HEK293 (cell line): ENCODE data around the gene GPR17.

Experiments
- CTCF ChIA-PET: fragments of 350-600 bp; formaldehyde crosslinking; extraction: SDS; loops from one replicate; lab custom pipeline; 2021; ENCODE audit warnings: antibody characterized with exemption; lab: Yijun Ruan, JAX
- POLR2A ChIA-PET: fragments of 300-600 bp; formaldehyde crosslinking; extraction: SDS; loops from one replicate; lab custom pipeline; 2020; ENCODE audit warnings: antibody characterized with exemption, inconsistent platforms; lab: Yijun Ruan, JAX
- H3K27ac ChIP-seq: fragments of 200-500 bp; sonication (Bioruptor generic); 2 replicates; pipeline ENCODE4 v1.5.1; 2014; ENCODE audit warnings: low read depth, low read length, control low read depth, inconsistent platforms; ENCODE audit errors: extremely low read depth
- H3K36me3 ChIP-seq, 2 experiments: fragments of 200-500 bp in 1 of 2; sonication (Bioruptor generic) in 1 of 2; 1 replicate in 1 of 2; 2 replicates in 1 of 2; pipeline ENCODE4 v1.5.1; 2014 to 2017; ENCODE audit warnings: inconsistent platforms in 2 of 2, low read length in 2 of 2; ENCODE audit not compliant: control insufficient read depth in 2 of 2, insufficient read depth in 1 of 2
- H3K4me1 ChIP-seq: fragments of 200-500 bp; sonication (Bioruptor generic); 2 replicates; pipeline ENCODE4 v1.5.1; 2014; ENCODE audit warnings: mild to moderate bottlenecking, low read length, inconsistent platforms; ENCODE audit not compliant: control insufficient read depth, insufficient read depth
- H3K4me3 ChIP-seq: 2 replicates; pipeline ENCODE4 v1.5.1; 2011; ENCODE audit warnings: low read depth, mild to moderate bottlenecking, control low read depth, low read length, moderate library complexity
- H3K9me3 ChIP-seq: fragments of 200-500 bp; sonication (Bioruptor generic); 2 replicates; pipeline ENCODE4 v1.5.1; 2014; ENCODE audit warnings: low read depth, low read length, inconsistent platforms; ENCODE audit not compliant: control insufficient read depth, insufficient read depth
- GFI1B ChIP-seq: fragments of 450-650 bp; formaldehyde crosslinking; IDR thresholded peaks from 2 replicates; pipeline ENCODE4 v1.5.1; 2016; ENCODE audit warnings: missing biosample characterization, missing genetic modification characterization
- GLI4 ChIP-seq: fragments of 450-650 bp; formaldehyde crosslinking; IDR thresholded peaks from 2 replicates; pipeline ENCODE4 v1.5.1; 2016; ENCODE audit warnings: missing biosample characterization, missing genetic modification characterization
- GLIS2 ChIP-seq: fragments of 450-650 bp; formaldehyde crosslinking; IDR thresholded peaks from 2 replicates; pipeline ENCODE4 v1.5.1; 2016; ENCODE audit warnings: missing biosample characterization, missing genetic modification characterization
- HOXD13 ChIP-seq: sonication (generic); formaldehyde crosslinking; IDR thresholded peaks from 2 replicates; pipeline ENCODE4 v1.8.0; 2022; ENCODE audit warnings: missing genetic modification reagents, borderline replicate concordance
- KLF1 ChIP-seq: fragments of 450-650 bp; formaldehyde crosslinking; IDR thresholded peaks from 2 replicates; pipeline ENCODE4 v1.5.1; 2016; ENCODE audit warnings: missing biosample characterization, missing genetic modification characterization
- KLF16 ChIP-seq: fragments of 450-650 bp; formaldehyde crosslinking; IDR thresholded peaks from 2 replicates; pipeline ENCODE4 v1.5.1; 2017; ENCODE audit warnings: missing biosample characterization, missing genetic modification characterization
- OSR2 ChIP-seq: fragments of 450-650 bp; formaldehyde crosslinking; IDR thresholded peaks from 2 replicates; pipeline ENCODE4 v1.5.1; 2016; ENCODE audit warnings: missing biosample characterization, missing genetic modification characterization
- PRDM10 ChIP-seq: fragments of 450-650 bp; formaldehyde crosslinking; IDR thresholded peaks from 2 replicates; pipeline ENCODE4 v1.5.1; 2016; ENCODE audit warnings: missing biosample characterization, missing genetic modification characterization
- RBAK ChIP-seq: fragments of 450-650 bp; formaldehyde crosslinking; IDR thresholded peaks from 2 replicates; pipeline ENCODE4 v1.5.1; 2016; ENCODE audit warnings: missing biosample characterization, missing genetic modification characterization
- SCRT2 ChIP-seq: fragments of 450-650 bp; formaldehyde crosslinking; IDR thresholded peaks from 2 replicates; pipeline ENCODE4 v1.5.1; 2016; ENCODE audit warnings: missing biosample characterization, missing genetic modification characterization
- WT1 ChIP-seq: fragments of 450-650 bp; formaldehyde crosslinking; IDR thresholded peaks from 2 replicates; pipeline ENCODE4 v1.5.1; 2016; ENCODE audit warnings: missing biosample characterization, missing genetic modification characterization
- ZBTB21 ChIP-seq: fragments of 450-650 bp; formaldehyde crosslinking; IDR thresholded peaks from 2 replicates; pipeline ENCODE4 v1.5.1; 2017; ENCODE audit warnings: missing biosample characterization, missing genetic modification characterization
- ZFHX2 ChIP-seq: fragments of 450-650 bp; formaldehyde crosslinking; conservative IDR thresholded peaks from 2 replicates; pipeline ENCODE4 v1.5.1; 2016; ENCODE audit warnings: missing biosample characterization, missing genetic modification characterization
- ZNF133 ChIP-seq: fragments of 450-650 bp; formaldehyde crosslinking; IDR thresholded peaks from 2 replicates; pipeline ENCODE4 v1.5.1; 2016; ENCODE audit warnings: missing biosample characterization, missing genetic modification characterization
- ZNF184 ChIP-seq: fragments of 450-650 bp; IDR thresholded peaks from 2 replicates; pipeline ENCODE4 v1.5.1; 2018; ENCODE audit warnings: missing biosample characterization, mild to moderate bottlenecking, missing genetic modification characterization
- ZNF223 ChIP-seq: fragments of 450-650 bp; formaldehyde crosslinking; IDR thresholded peaks from 2 replicates; pipeline ENCODE4 v1.5.1; 2016; ENCODE audit warnings: missing biosample characterization, missing genetic modification characterization
- ZNF302 ChIP-seq: fragments of 450-650 bp; formaldehyde crosslinking; IDR thresholded peaks from 2 replicates; pipeline ENCODE4 v1.5.1; 2016; ENCODE audit warnings: missing biosample characterization, missing genetic modification characterization, low read depth
- ZNF311 ChIP-seq: fragments of 450-650 bp; formaldehyde crosslinking; IDR thresholded peaks from 2 replicates; pipeline ENCODE4 v1.5.1; 2017; ENCODE audit warnings: missing biosample characterization, missing genetic modification characterization, borderline replicate concordance
- ZNF366 ChIP-seq: fragments of 450-650 bp; formaldehyde crosslinking; conservative IDR thresholded peaks from 2 replicates; pipeline ENCODE4 v1.5.1; 2016; ENCODE audit warnings: missing biosample characterization, missing genetic modification characterization
- ZNF521 ChIP-seq: fragments of 450-650 bp; formaldehyde crosslinking; IDR thresholded peaks from 2 replicates; pipeline ENCODE4 v1.5.1; 2017; ENCODE audit warnings: missing biosample characterization, mild to moderate bottlenecking, missing genetic modification characterization
- ZNF530 ChIP-seq: fragments of 450-650 bp; formaldehyde crosslinking; IDR thresholded peaks from 2 replicates; pipeline ENCODE4 v1.5.1; 2016; ENCODE audit warnings: low read depth, missing biosample characterization, missing genetic modification characterization
- ZNF560 ChIP-seq: fragments of 450-650 bp; formaldehyde crosslinking; IDR thresholded peaks from 2 replicates; pipeline ENCODE4 v1.5.1; 2017; ENCODE audit warnings: missing biosample characterization, missing genetic modification characterization, borderline replicate concordance
- ZNF670 ChIP-seq: fragments of 450-650 bp; formaldehyde crosslinking; IDR thresholded peaks from 2 replicates; pipeline ENCODE4 v1.5.1; 2016; ENCODE audit warnings: missing biosample characterization, missing genetic modification characterization, low read depth
- ZNF791 ChIP-seq: fragments of 450-650 bp; formaldehyde crosslinking; IDR thresholded peaks from 2 replicates; pipeline ENCODE4 v1.5.1; 2016; ENCODE audit warnings: missing biosample characterization, missing genetic modification characterization
- ZNF837 ChIP-seq: fragments of 450-650 bp; formaldehyde crosslinking; IDR thresholded peaks from 2 replicates; pipeline ENCODE4 v1.5.1; 2016; ENCODE audit warnings: missing biosample characterization, missing genetic modification characterization
- ZSCAN30 ChIP-seq: fragments of 450-650 bp; IDR thresholded peaks from 2 replicates; pipeline ENCODE4 v1.5.1; 2018; ENCODE audit warnings: missing biosample characterization, mild to moderate bottlenecking, missing genetic modification characterization, moderate library complexity

GPR17 gene

DNA sequence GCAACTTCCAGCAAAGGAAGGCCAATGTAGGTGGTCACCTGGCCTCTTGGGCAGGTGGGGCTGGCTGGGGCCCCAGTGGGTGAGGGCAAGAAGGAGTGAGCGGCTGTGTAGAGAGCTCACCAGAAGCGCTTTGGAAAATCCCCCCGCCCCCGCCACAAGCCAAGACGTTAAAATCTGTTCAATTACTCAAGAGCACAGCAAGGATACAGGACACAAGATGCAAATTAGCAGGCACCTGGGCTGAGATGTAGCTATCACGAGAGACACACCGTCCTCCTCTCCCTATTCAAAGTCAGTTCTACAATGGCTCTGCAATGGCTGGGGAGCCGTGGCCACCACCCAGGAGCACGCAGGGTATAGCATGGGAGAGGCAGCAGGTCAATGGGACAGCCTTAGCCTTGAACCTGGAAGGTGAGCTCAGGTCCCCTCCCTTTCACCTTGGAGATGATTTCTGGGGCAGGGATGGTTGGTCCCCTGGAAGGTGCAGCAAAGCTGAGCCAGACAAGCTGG, 38.5 kb upstream of the GPR17 start:
- H3K4me3 ChIP-seq = no peak overlapping the region
- H3K4me1 ChIP-seq = no peaks in the 10 kb centered on the region
- TF ChIP-seq KLF1 (tag by site-specific recombination) (no peak), RBAK (tag by site-specific recombination) (no peak), ZNF837 (tag by site-specific recombination) (no peak), ZBTB21 (tag by site-specific recombination) (no peak), GFI1B (tag by site-specific recombination) (no peak), ZNF223 (tag by site-specific recombination) (no peak), ZSCAN30 (no peak), ZNF791 (no peak), GLI4 (tag by site-specific recombination) (no peak), ZNF311 (no peak), PRDM10 (tag by site-specific recombination) (no peak), ZNF366 (no peak), HOXD13 (CRISPR knock-in tag) (no peak), ZNF530 (tag by site-specific recombination) (no peak), SCRT2 (tag by site-specific recombination) (no peak), KLF16 (tag by site-specific recombination) (no peak)
- H3K27ac ChIP-seq = no peak overlapping the region
- H3K36me3 ChIP-seq = no peaks in the 10 kb centered on the region
- POLR2A ChIA-PET = no interaction called here
- H3K9me3 ChIP-seq = no peaks in the 10 kb centered on the region
- CTCF ChIA-PET = interaction anchor here (0.6 to 1.3 kb wide), 2 partner anchors 16 to 29 kb away, joined by 3 to 7 read pairs; no protein-coding TSS in a partner anchor

GRCh38 chr2:127608061-127609030, 37.6 kb upstream of the GPR17 start:
- CTCF ChIA-PET = interaction anchor here (0.6 to 2.2 kb wide), 3 partner anchors 17 to 30 kb away, joined by 3 to 13 read pairs (median 7); no protein-coding TSS in a partner anchor
- Histone ChIP-seq H3K9me3 (no peaks in the 10 kb centered on the region; the same call in 1 of the 2 replicates), H3K27ac (no peak overlapping the region), H3K36me3 (no peaks in the 10 kb centered on the region), H3K4me3 (no peak overlapping the region), H3K4me1 (no peaks in the 10 kb centered on the region)
- POLR2A ChIA-PET = no interaction called here
- TF ChIP-seq GLIS2 (tag by site-specific recombination) (no peak), ZNF302 (tag by site-specific recombination) (no peak), ZNF184 (tag by site-specific recombination) (no peak), ZNF670 (tag by site-specific recombination) (no peak), ZNF560 (no peak), ZNF521 (tag by site-specific recombination) (no peak), ZFHX2 (no peak), OSR2 (tag by site-specific recombination) (no peak), ZNF133 (tag by site-specific recombination) (no peak), HOXD13 (CRISPR knock-in tag) (no peak), WT1 (tag by site-specific recombination) (no peak), PRDM10 (tag by site-specific recombination) (no peak)
